RWPE1 (cell line): ENCODE results near the gene NYNRIN.
"Not testable (repeated sequence)": the region's sequence is repeated elsewhere in the genome, so short reads cannot be mapped to it uniquely, and the experiment has no call there.

Experiments
- CTCF ChIA-PET: fragments of 350-600 bp; sonication (Branson Sonifier 250); formaldehyde crosslinking; extraction: SDS; loops from one replicate; lab custom pipeline; 2021; lab: Yijun Ruan, JAX
- POLR2A ChIA-PET: fragments of 400-600 bp; formaldehyde crosslinking; extraction: SDS; loops from one replicate; lab custom pipeline; 2020; ENCODE audit warnings: antibody characterized with exemption; ENCODE audit not compliant: low non-redundant PET; lab: Yijun Ruan, JAX
- DNase-seq: peaks from one replicate; pipeline ENCODE4 v3.0.0; 2012; ENCODE audit warnings: low spot score
- H3K27ac ChIP-seq: fragments of 450-650 bp; 2 replicates; pipeline ENCODE4 v1.5.1; 2017
- TF ChIP-seq, protein P1 (sequence below): fragments of 450-650 bp; conservative IDR thresholded peaks from 2 replicates; pipeline ENCODE4 v1.5.1; 2017; ENCODE audit warnings: low read depth, mild to moderate bottlenecking

The NYNRIN gene

DNA sequence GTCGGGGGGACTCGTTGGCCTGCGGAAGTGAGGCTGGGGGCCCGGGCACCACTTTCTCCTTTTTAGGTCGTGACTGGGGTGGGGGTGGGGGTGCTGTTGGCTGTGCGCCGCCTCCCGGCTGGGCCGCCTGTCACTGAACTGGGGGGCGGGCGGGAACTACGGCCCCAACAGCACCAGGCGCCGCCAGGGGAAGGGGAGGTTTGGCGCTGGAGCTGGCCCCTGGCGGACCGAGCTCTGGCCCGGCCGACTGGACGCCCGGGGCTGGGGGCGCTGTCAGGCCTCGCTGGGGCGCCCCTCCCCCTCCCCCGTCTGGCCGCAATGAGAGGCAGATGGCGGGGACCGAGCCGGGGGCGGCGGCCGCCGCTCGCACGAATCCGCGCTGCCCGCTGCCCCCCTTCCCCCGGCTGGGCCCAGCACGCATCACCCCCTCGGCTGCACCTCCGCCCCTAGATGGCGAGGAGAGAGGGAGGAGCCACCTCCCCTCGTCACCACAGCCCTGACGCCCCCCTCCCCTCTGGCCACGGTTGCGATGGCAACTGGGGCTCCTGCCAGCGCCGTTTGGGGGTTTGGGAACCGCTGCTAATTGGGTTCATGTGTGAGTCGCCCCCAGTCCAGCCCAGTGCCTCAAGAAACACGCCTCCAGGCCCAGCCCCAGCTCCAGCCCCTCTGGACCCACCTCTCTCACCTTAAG, 30.1 kb upstream of the NYNRIN start:
- POLR2A ChIA-PET, result no interaction called here
- DNase-seq, result no peak
- H3K27ac ChIP-seq, result no peak overlapping the region
- TF ChIP-seq, protein P1, sequence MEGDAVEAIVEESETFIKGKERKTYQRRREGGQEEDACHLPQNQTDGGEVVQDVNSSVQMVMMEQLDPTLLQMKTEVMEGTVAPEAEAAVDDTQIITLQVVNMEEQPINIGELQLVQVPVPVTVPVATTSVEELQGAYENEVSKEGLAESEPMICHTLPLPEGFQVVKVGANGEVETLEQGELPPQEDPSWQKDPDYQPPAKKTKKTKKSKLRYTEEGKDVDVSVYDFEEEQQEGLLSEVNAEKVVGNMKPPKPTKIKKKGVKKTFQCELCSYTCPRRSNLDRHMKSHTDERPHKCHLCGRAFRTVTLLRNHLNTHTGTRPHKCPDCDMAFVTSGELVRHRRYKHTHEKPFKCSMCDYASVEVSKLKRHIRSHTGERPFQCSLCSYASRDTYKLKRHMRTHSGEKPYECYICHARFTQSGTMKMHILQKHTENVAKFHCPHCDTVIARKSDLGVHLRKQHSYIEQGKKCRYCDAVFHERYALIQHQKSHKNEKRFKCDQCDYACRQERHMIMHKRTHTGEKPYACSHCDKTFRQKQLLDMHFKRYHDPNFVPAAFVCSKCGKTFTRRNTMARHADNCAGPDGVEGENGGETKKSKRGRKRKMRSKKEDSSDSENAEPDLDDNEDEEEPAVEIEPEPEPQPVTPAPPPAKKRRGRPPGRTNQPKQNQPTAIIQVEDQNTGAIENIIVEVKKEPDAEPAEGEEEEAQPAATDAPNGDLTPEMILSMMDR, result no peak
- CTCF ChIA-PET, result no interaction called here

DNA sequence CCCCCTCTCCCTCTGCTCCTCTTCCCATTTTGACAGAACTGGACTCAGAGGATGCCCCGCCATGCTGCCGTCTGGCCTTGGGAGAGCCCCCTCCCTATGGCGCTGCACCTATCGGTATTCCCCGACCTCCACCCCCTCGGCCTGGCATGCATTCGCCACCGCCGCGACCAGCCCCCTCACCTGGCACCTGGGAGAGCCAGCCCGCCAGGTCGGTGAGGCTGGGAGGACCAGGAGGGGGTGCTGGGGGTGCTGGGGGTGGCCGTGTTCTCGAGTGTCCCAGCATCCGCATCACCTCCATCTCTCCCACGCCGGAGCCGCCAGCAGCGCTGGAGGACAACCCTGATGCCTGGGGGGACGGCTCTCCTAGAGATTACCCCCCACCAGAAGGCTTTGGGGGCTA, 29.3 kb upstream of the NYNRIN start:
- ChIA-PET CTCF (interaction anchor here (0.8 kb wide), 1 partner anchor 36 kb away, joined by 3 read pairs; no protein-coding TSS in a partner anchor), POLR2A (no interaction called here)
- H3K27ac ChIP-seq, result no peak overlapping the region
- TF ChIP-seq, protein P1, result no peak
- no peak for DNase-seq

DNA sequence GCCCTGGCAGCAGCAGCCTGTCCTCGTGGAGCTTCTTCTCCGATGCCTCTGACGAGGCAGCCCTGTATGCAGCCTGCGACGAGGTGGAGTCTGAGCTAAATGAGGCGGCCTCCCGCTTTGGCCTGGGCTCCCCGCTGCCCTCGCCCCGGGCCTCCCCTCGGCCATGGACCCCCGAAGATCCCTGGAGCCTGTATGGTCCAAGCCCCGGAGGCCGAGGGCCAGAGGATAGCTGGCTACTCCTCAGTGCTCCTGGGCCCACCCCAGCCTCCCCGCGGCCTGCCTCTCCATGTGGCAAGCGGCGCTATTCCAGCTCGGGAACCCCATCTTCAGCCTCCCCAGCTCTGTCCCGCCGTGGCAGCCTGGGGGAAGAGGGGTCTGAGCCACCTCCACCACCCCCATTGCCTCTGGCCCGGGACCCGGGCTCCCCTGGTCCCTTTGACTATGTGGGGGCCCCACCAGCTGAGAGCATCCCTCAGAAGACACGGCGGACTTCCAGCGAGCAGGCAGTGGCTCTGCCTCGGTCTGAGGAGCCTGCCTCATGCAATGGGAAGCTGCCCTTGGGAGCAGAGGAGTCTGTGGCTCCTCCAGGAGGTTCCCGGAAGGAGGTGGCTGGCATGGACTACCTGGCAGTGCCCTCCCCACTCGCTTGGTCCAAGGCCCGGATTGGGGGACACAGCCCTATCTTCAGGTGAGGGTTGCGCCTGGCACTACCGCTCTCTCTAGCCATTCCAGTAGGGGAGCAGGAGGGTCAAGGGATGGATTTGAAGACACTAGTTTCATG, 28.7 kb upstream of the NYNRIN start:
- CTCF ChIA-PET, result interaction anchor here (0.8 kb wide), 1 partner anchor 36 kb away, joined by 3 read pairs; no protein-coding TSS in a partner anchor
- DNase-seq, result no peak
- POLR2A ChIA-PET, result no interaction called here
- TF ChIP-seq, protein P1, result no peak
- no peak overlapping the region for H3K27ac ChIP-seq

DNA sequence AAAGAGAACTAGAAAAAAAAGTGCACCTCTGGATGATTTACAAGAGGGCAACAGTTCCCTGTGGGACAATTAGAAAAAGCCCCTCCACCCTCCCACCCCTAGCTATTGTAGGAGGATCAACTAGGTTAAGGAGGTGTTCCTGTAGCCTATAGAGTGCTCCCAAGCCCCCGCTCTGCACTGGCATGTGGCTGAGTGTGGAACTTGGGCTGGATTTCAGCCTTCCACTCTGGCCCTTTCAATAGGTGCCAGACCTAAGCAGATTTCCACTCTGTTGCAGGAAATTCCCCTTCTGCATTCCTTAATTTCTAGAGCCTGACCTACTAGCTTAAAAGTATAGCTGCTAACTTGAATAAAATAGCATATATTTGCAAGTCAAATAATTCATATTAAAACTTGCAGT, 28.1 kb upstream of the NYNRIN start:
- ChIA-PET CTCF (interaction anchor here (0.6 kb wide), 1 partner anchor 41 kb away, joined by 3 read pairs; no protein-coding TSS in a partner anchor), POLR2A (no interaction called here)
- TF ChIP-seq, protein P1, result no peak
- DNase-seq, result no peak
- H3K27ac ChIP-seq, result no peak overlapping the region

DNA sequence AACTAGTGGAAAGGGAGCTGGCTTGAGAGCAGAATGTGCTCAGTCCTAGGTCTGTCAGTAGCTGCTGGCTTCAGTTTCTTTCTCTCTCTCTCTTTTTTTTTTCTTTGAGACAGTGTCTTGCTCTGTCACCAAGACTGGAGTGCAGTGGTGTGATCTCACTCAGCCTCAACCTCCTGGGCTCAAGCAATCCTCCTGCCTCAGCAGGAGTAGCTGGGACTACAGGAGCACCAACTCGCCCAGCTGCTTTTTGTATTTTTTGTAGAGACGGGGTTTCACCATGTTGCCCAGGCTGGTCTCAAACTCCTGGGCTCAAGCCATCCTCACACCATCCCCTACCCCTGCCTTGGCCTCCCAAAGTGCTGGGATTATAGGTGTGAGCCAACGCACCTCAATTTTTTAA, 27.2 kb upstream of the NYNRIN start:
- CTCF ChIA-PET, result interaction anchor here (2.3 kb wide), 1 partner anchor 38 kb away, joined by 9 read pairs; no protein-coding TSS in a partner anchor
- H3K27ac ChIP-seq, DNase-seq, POLR2A ChIA-PET: not testable (repeated sequence)

DNA sequence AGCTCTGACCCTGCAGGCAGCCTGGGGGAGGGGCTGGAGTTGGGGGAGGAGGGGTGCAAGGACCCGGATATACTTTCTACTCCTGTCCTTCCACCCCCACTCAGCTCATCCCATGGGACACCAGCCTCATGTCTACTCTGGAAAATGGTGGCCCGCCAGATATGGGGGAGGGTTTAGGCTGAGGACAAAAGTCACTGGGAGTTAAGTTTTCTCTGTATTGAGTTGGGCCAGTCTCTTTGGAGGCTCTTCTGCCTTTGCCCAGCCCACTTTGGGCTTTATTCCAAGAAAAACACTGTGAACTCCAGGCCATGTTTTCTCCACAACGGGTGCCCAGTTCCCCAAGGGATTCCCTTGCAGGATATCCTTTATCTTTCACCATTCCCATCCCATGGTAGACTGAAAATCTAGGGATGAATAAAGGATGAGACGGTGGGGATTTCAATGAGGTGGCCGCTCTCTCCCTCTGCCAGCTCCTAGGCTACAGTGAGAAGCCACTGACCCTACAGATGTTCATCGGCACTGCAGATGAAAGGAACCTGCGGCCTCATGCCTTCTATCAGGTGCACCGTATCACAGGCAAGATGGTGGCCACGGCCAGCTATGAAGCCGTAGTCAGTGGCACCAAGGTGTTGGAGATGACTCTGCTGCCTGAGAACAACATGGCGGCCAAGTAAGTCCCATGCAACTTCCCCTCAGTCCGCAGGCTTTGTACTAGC, 25.9 kb upstream of the NYNRIN start:
- ChIA-PET POLR2A (no interaction called here), CTCF (interaction anchor here (2.3 kb wide), 1 partner anchor 39 kb away, joined by 9 read pairs; no protein-coding TSS in a partner anchor)
- no peak for DNase-seq
- TF ChIP-seq, protein P1, result no peak
- H3K27ac ChIP-seq, result no peak overlapping the region
